ENCODE results near the gene TNK2.

The TNK2 gene

DNA sequence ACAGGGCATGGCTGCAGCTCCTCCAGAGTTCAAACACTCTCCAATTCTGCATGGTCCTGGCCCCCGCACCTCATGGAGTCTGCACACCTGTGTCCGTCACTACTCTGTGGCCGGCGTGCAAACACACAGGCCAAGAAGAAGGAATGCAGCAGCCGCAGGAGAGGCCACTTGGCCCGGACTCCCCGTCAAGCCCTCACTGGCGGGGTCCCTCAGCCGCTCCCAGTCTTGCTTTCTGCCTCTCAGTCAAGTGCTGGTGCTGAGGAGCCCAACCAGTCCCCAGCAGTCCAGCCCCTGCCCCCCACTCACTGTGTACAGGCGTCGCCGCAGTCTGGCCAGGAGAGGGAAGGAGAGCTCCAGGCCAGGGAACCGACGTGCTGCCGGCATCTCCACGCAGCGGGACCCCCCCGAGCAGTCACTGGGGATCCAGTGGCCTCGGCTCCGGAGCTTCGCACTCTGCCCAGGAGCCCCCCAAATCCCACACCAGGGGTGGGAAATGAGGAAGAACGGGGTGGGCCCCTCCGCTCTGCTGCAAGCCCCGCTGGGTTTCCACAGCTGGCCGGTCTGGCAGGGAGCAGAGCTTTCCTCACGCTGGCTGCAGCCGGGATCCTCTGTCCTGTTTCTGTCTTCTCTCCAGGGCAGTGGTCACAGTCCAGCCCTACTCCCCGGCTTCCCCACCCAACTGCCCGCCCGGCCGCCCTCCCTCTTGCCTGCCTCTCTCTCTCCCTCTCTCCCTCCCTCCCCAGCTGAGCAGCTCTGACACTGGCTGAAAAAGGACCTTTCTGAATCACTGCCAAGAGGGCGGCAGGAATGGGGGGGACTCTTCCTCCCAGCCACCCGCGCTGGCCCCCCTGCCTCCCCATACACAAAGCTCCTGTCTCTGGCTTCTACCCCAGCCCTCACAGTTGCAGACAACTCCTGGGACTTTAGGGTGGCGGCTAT lies 16.0 kb downstream of the TNK2 start:
- no peak for TF ChIP-seq EZH2phosphoT487 (conservative IDR thresholded peaks at IDR 0.05; ENCODE audit: low read length)
- TF ChIP-seq, protein P1, sequence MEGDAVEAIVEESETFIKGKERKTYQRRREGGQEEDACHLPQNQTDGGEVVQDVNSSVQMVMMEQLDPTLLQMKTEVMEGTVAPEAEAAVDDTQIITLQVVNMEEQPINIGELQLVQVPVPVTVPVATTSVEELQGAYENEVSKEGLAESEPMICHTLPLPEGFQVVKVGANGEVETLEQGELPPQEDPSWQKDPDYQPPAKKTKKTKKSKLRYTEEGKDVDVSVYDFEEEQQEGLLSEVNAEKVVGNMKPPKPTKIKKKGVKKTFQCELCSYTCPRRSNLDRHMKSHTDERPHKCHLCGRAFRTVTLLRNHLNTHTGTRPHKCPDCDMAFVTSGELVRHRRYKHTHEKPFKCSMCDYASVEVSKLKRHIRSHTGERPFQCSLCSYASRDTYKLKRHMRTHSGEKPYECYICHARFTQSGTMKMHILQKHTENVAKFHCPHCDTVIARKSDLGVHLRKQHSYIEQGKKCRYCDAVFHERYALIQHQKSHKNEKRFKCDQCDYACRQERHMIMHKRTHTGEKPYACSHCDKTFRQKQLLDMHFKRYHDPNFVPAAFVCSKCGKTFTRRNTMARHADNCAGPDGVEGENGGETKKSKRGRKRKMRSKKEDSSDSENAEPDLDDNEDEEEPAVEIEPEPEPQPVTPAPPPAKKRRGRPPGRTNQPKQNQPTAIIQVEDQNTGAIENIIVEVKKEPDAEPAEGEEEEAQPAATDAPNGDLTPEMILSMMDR (IDR thresholded peaks at IDR 0.05; ENCODE audit: insufficient read depth, low read length, poor library complexity, severe bottlenecking) = no peak
- H3K4me3 ChIP-seq (ENCODE audit: insufficient read depth, low read length, poor library complexity, severe bottlenecking) = no peak overlapping the region
- H3K9me3 ChIP-seq (ENCODE audit: insufficient read depth, low read length) = no peaks in the 10 kb centered on the region
- H2AFZ ChIP-seq (ENCODE audit: low read depth, low read length, severe bottlenecking) = no peak overlapping the region
- no peak overlapping the region for H3K4me2 ChIP-seq (ENCODE audit: low read depth, low read length, poor library complexity, severe bottlenecking)
- H3K79me2 ChIP-seq (ENCODE audit: insufficient read depth, low read length) = peaks cover 27% of the 10 kb centered on the region
- no peaks in the 10 kb centered on the region for H3K36me3 ChIP-seq (ENCODE audit: low read length)
- H3K9ac ChIP-seq (ENCODE audit: low read length) = no peak overlapping the region
- H4K20me1 ChIP-seq (ENCODE audit: low read depth, low read length) = no peaks in the 10 kb centered on the region
- no peaks in the 10 kb centered on the region for H3K9me2 ChIP-seq (replicated peaks; ENCODE audit: insufficient read depth, low read length)
- H3K27me3 ChIP-seq (ENCODE audit: low read length) = no peaks in the 10 kb centered on the region
- peaks cover 11% of the 10 kb centered on the region for H3F3A ChIP-seq (ENCODE audit: insufficient read depth)
- no peak overlapping the region for H3K27ac ChIP-seq (ENCODE audit: low read depth, low read length)

- Histone ChIP-seq H3F3A (ENCODE audit: insufficient read depth) (peaks cover 9% of the 10 kb centered on the region), H4K20me1 (ENCODE audit: low read depth, low read length) (no peaks in the 10 kb centered on the region), H3K9me3 (ENCODE audit: insufficient read depth, low read length) (no peaks in the 10 kb centered on the region), H3K27me3 (ENCODE audit: low read length) (no peaks in the 10 kb centered on the region), H3K36me3 (ENCODE audit: low read length) (no peaks in the 10 kb centered on the region), H3K27ac (ENCODE audit: low read depth, low read length) (no peak overlapping the region), H2AFZ (ENCODE audit: low read depth, low read length, severe bottlenecking) (no peak overlapping the region), H3K9me2 (replicated peaks; ENCODE audit: insufficient read depth, low read length) (no peaks in the 10 kb centered on the region), H3K4me3 (ENCODE audit: insufficient read depth, low read length, poor library complexity, severe bottlenecking) (no peak overlapping the region), H3K9ac (ENCODE audit: low read length) (no peak overlapping the region), H3K4me2 (ENCODE audit: low read depth, low read length, poor library complexity, severe bottlenecking) (no peak overlapping the region), H3K79me2 (ENCODE audit: insufficient read depth, low read length) (peaks cover 27% of the 10 kb centered on the region)
- no peak for TF ChIP-seq EZH2phosphoT487 (conservative IDR thresholded peaks at IDR 0.05; ENCODE audit: low read length)
- TF ChIP-seq, protein P1 (IDR thresholded peaks at IDR 0.05; ENCODE audit: insufficient read depth, low read length, poor library complexity, severe bottlenecking) = no peak
These were observed 16.8 kb downstream of the TNK2 start for GRCh38 chr3:195891431-195892104.

DNA sequence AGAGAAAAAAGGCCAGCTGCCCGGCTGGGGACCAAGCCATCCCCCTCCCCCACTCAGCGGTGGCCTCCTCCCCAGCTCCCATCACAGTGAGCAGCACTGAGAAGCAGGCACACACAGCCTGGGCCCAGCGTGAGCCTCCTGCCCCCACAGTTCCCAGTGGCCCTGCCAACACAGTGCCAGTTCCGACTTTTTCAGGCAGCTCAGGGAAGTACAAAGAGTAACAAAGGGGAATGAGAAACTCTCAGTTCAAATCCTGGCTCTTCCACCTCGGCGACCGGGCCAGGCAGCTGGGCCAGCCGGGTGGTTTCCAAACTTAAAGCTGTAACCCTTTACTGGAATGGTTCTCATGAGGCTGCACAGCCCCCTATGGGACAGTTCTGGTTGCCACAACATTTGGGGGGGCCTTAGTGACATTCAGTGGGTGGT lies 18.5 kb downstream of the TNK2 start:
- TF ChIP-seq EZH2phosphoT487 (conservative IDR thresholded peaks at IDR 0.05; ENCODE audit: low read length) = no peak
- TF ChIP-seq, protein P1 (IDR thresholded peaks at IDR 0.05; ENCODE audit: insufficient read depth, low read length, poor library complexity, severe bottlenecking) = no peak
- H3K79me2 ChIP-seq (ENCODE audit: insufficient read depth, low read length) = peaks cover 31% of the 10 kb centered on the region
- H3K4me3 ChIP-seq (ENCODE audit: insufficient read depth, low read length, poor library complexity, severe bottlenecking) = no peak overlapping the region
- H3K27me3 ChIP-seq (ENCODE audit: low read length) = no peaks in the 10 kb centered on the region
- no peak overlapping the region for H3K9ac ChIP-seq (ENCODE audit: low read length)
- H3K9me3 ChIP-seq (ENCODE audit: insufficient read depth, low read length) = no peaks in the 10 kb centered on the region
- no peaks in the 10 kb centered on the region for H4K20me1 ChIP-seq (ENCODE audit: low read depth, low read length)
- H3F3A ChIP-seq (ENCODE audit: insufficient read depth) = 0 out of 2 replicates have a peak, but pooled peaks cover 3% of the 10 kb centered on the region
- H2AFZ ChIP-seq (ENCODE audit: low read depth, low read length, severe bottlenecking) = no peak overlapping the region
- H3K9me2 ChIP-seq (replicated peaks; ENCODE audit: insufficient read depth, low read length) = no peaks in the 10 kb centered on the region
- H3K4me2 ChIP-seq (ENCODE audit: low read depth, low read length, poor library complexity, severe bottlenecking) = no peak overlapping the region
- H3K27ac ChIP-seq (ENCODE audit: low read depth, low read length) = no peak overlapping the region
- H3K36me3 ChIP-seq (ENCODE audit: low read length) = no peaks in the 10 kb centered on the region
